Activated CD4-positive, alpha-beta memory T cell treated with anti-CD3 and anti-CD28 coated beads, Interleukin-2, amount 10 ng/mL, durations not matched to agents 7 days and 5 days (primary cell): ENCODE data around the gene ANKRD9. TPM values are rescaled to one million over a fixed set of nuclear protein-coding genes. Genes with fewer than 3 reads are reported as not detected.

Experiments used
- CTCF ChIA-PET: fragments of 350-600 bp; sonication (Branson Sonifier 250); formaldehyde crosslinking; loops from one replicate; lab custom pipeline; 2021; ENCODE audit warnings: antibody characterized with exemption, inconsistent platforms; lab: Charles Lee
- POLR2A ChIA-PET: fragments of 350-600 bp; sonication (Branson Sonifier 250); formaldehyde crosslinking; loops from one replicate; lab custom pipeline; 2021; ENCODE audit warnings: antibody characterized with exemption; lab: Charles Lee
- DNase-seq: peaks from one replicate; pipeline ENCODE4 v3.0.0-alpha.2; 2020
- H3K27ac Mint-ChIP-seq: one replicate; pipeline ENCODE4 v1.8.0; 2021; ENCODE audit warnings: mild to moderate bottlenecking, mixed read lengths
- H3K27me3 Mint-ChIP-seq: one replicate; pipeline ENCODE4 v1.8.0; 2021; ENCODE audit warnings: mixed read lengths
- H3K36me3 Mint-ChIP-seq: one replicate; pipeline ENCODE4 v1.8.0; 2021; ENCODE audit warnings: low read depth, mixed read lengths
- H3K4me1 Mint-ChIP-seq: one replicate; pipeline ENCODE4 v1.8.0; 2021; ENCODE audit warnings: mixed read lengths
- H3K4me3 Mint-ChIP-seq: one replicate; pipeline ENCODE4 v1.8.0; 2021; ENCODE audit warnings: mild to moderate bottlenecking, mixed read lengths
- H3K9me3 Mint-ChIP-seq: one replicate; pipeline ENCODE4 v1.8.0; 2021; ENCODE audit warnings: mixed read lengths
- total RNA-seq, 2 experiments: library from RNA; stranded (reverse); gene quantifications; one replicate each; pipeline ENCODE4 v1.2.3, GENCODE V29; 2021

The ANKRD9 gene
- total RNA-seq, 2 experiments from 2014 or later: 11.2 to 12.3 TPM

GRCh38 chr14:102497998-102498677 is 11.4 kb downstream of the ANKRD9 start:
- no peaks in the 10 kb centered on the region for H3K9me3 Mint-ChIP-seq
- H3K4me3 Mint-ChIP-seq: no peak overlapping the region
- no peak overlapping the region for H3K27ac Mint-ChIP-seq
- H3K4me1 Mint-ChIP-seq: peaks cover 19% of the 10 kb centered on the region
- DNase-seq: no peak
- peaks cover 5% of the 10 kb centered on the region for H3K36me3 Mint-ChIP-seq
- ChIA-PET POLR2A (no interaction called here), CTCF (interaction anchor here (1.4 kb wide), 1 partner anchor 27 kb away, joined by 4 read pairs; no protein-coding TSS in a partner anchor)
- no peaks in the 10 kb centered on the region for H3K27me3 Mint-ChIP-seq

DNA sequence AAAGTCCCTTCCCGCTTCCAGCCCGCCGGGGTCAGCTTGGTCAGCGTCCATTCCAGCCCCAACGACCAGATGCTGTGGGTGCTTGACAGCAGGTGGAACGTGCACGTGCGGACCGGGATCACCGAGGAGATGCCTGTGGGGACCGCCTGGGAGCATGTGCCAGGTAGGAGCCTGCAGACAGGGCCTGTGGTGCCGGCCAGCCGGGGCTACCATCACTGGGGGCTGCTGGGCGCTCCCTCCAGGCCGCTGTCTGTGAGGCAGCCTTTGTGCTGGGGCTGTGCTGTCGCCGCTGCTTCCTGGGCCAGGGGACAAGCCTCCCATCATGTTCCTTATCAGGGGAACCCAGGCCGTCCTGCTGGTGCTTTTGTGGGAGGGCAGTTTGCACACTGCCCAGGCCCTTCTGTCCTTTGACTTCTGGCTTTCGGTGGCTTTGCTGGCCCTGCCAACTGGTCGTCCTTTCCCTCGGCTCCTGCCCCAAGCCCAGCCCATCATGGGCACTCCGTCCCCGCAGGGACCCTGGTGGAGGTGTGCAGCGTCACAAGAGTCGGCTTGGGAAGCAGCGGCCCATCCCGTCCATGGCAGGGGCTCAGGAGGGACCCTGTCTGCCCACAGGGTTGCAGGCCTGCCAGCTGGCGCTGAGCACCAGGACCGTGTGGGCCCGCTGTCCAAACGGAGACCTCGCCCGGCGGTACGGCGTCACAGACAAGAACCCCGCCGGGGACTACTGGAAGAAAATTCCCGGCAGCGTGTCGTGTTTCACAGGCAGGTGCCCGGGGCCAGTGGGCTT is 12.4 kb downstream of the ANKRD9 start:
- DNase-seq: no peak
- Mint-ChIP-seq H3K27ac (peak overlapping the region; percentile 3), H3K27me3 (no peaks in the 10 kb centered on the region), H3K9me3 (no peaks in the 10 kb centered on the region), H3K4me3 (no peak overlapping the region), H3K4me1 (peaks cover 19% of the 10 kb centered on the region), H3K36me3 (peaks cover 5% of the 10 kb centered on the region)
- ChIA-PET CTCF (no interaction called here), POLR2A (no interaction called here)

DNA sequence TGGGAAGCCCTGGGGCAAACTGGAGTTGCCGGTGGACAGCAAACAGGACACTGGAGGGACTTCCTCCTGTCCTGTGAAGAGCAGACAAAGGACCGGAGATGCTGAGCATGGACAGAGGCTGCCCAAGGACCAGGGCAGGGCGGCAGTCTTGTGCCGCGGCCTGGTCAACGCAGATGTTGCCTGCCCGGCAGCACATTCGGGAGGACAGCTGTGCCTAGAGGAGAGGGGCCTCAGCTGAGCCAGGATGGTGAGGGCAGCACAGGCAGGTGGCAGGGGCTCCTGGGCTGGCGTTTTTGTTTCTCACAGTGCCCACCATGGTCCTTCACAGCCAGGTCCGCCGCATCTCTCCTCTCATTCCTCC is 13.3 kb downstream of the ANKRD9 start:
- Mint-ChIP-seq H3K9me3 (no peaks in the 10 kb centered on the region), H3K4me3 (no peak overlapping the region), H3K27me3 (no peaks in the 10 kb centered on the region), H3K36me3 (peaks cover 5% of the 10 kb centered on the region), H3K4me1 (peaks cover 19% of the 10 kb centered on the region), H3K27ac (no peak overlapping the region)
- POLR2A ChIA-PET: no interaction called here
- CTCF ChIA-PET: no interaction called here
- no peak for DNase-seq

GRCh38 chr14:102495491-102496330 is 13.9 kb downstream of the ANKRD9 start:
- DNase-seq: no peak
- no peak overlapping the region for H3K4me3 Mint-ChIP-seq
- H3K9me3 Mint-ChIP-seq: no peaks in the 10 kb centered on the region
- POLR2A ChIA-PET: no interaction called here
- H3K4me1 Mint-ChIP-seq: peaks cover 14% of the 10 kb centered on the region
- H3K27ac Mint-ChIP-seq: no peak overlapping the region
- H3K27me3 Mint-ChIP-seq: no peaks in the 10 kb centered on the region
- CTCF ChIA-PET: no interaction called here
- peaks cover 5% of the 10 kb centered on the region for H3K36me3 Mint-ChIP-seq

GRCh38 chr14:102493585-102493984 is 16.0 kb downstream of the ANKRD9 start:
- Mint-ChIP-seq H3K27me3 (no peaks in the 10 kb centered on the region), H3K4me1 (no peaks in the 10 kb centered on the region), H3K27ac (no peak overlapping the region), H3K9me3 (no peaks in the 10 kb centered on the region), H3K4me3 (no peak overlapping the region), H3K36me3 (peaks cover under 1% of the 10 kb centered on the region)
- DNase-seq: no peak
- ChIA-PET CTCF (no interaction called here), POLR2A (no interaction called here)

DNA sequence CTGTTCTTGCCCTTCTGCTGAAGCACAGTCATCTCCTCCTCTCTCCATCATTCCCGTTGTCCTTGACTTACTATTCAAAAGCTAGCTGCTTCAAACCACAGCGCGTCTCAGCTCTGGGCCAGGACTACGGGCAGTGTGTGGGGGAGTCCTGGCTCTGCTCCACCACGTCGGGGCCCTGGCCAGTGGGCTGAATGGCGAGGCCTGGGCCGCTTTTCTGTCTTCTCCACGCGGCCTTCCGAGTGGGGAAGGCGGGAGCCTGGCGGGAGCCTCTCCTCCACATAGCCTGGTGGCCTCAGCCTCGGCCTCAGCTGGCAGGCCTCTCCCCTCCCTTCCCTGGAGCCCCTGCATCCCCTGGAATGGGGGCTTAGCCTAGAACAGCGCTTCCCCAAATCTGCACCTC is 16.5 kb downstream of the ANKRD9 start:
- no peaks in the 10 kb centered on the region for H3K27me3 Mint-ChIP-seq
- ChIA-PET CTCF (no interaction called here), POLR2A (no interaction called here)
- no peaks in the 10 kb centered on the region for H3K9me3 Mint-ChIP-seq
- H3K36me3 Mint-ChIP-seq: no peaks in the 10 kb centered on the region
- no peak overlapping the region for H3K27ac Mint-ChIP-seq
- DNase-seq: no peak
- no peaks in the 10 kb centered on the region for H3K4me1 Mint-ChIP-seq
- H3K4me3 Mint-ChIP-seq: no peak overlapping the region

GRCh38 chr14:102492531-102492910 is 17.1 kb downstream of the ANKRD9 start:
- Mint-ChIP-seq H3K4me3 (no peak overlapping the region), H3K27ac (no peak overlapping the region), H3K4me1 (no peaks in the 10 kb centered on the region), H3K27me3 (no peaks in the 10 kb centered on the region), H3K9me3 (no peaks in the 10 kb centered on the region), H3K36me3 (no peaks in the 10 kb centered on the region)
- ChIA-PET CTCF (no interaction called here), POLR2A (no interaction called here)
- DNase-seq: no peak

- no peak overlapping the region for H3K4me3 Mint-ChIP-seq
- H3K4me1 Mint-ChIP-seq: no peaks in the 10 kb centered on the region
- no peak for DNase-seq
- CTCF ChIA-PET: no interaction called here
- no peaks in the 10 kb centered on the region for H3K27me3 Mint-ChIP-seq
- no peaks in the 10 kb centered on the region for H3K9me3 Mint-ChIP-seq
- POLR2A ChIA-PET: no interaction called here
- no peaks in the 10 kb centered on the region for H3K36me3 Mint-ChIP-seq
- H3K27ac Mint-ChIP-seq: no peak overlapping the region
Measured at GRCh38 chr14:102491786-102492530, 17.6 kb downstream of the ANKRD9 start.

DNA sequence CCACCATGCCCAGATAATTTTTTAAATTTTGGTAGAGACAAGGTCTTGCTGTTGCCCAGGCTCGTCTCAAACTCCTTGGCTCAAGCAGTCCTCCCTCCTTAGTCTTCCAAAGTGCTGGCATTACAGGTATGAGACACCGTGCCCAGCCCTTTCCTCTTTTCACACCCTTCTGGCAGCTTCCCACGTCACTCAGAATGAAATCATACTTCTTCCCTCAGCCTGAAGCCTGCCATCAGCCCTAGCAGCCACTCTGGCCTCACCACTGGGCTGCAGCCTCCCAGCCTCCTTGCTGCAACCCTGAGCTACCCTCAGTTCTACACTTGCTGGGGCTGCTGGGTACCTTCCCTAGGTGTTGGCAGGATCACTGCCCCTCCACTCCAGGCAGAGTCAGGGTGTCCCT is 18.2 kb downstream of the ANKRD9 start:
- H3K4me1 Mint-ChIP-seq: no peaks in the 10 kb centered on the region
- no peak overlapping the region for H3K27ac Mint-ChIP-seq
- H3K36me3 Mint-ChIP-seq: no peaks in the 10 kb centered on the region
- H3K4me3 Mint-ChIP-seq: no peak overlapping the region
- DNase-seq: no peak
- no peaks in the 10 kb centered on the region for H3K9me3 Mint-ChIP-seq
- CTCF ChIA-PET: interaction anchor here (0.6 kb wide), 1 partner anchor 47 kb away, joined by 4 read pairs; no protein-coding TSS in a partner anchor
- H3K27me3 Mint-ChIP-seq: no peaks in the 10 kb centered on the region
- POLR2A ChIA-PET: no interaction called here

- H3K4me1 Mint-ChIP-seq: no peaks in the 10 kb centered on the region
- CTCF ChIA-PET: no interaction called here
- no peaks in the 10 kb centered on the region for H3K27me3 Mint-ChIP-seq
- H3K36me3 Mint-ChIP-seq: no peaks in the 10 kb centered on the region
- H3K9me3 Mint-ChIP-seq: no peaks in the 10 kb centered on the region
- no peak overlapping the region for H3K27ac Mint-ChIP-seq
- POLR2A ChIA-PET: no interaction called here
- H3K4me3 Mint-ChIP-seq: no peak overlapping the region
- no peak for DNase-seq
Measured at GRCh38 chr14:102490456-102490855, 19.1 kb downstream of the ANKRD9 start.

DNA sequence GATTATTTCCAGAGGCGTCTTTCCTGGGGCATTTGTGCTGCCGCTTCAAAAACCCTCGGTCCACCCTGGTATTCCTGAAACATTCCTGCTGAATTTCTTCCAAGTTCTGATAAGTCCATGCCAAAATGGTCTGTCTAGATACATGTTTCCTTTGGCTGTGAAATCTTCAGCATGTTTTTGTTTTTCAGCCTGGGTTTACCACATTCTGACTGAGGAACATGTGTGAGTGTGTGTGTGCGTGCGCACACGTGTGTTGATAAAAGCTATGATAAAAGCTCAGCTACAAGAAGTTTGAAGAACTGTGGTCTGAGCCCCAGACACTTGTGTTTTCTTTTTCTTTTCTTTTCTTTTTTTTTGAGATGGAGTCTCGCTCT is 22.4 kb downstream of the ANKRD9 start:
- DNase-seq: no peak
- Mint-ChIP-seq H3K9me3 (no peaks in the 10 kb centered on the region), H3K27me3 (no peaks in the 10 kb centered on the region), H3K36me3 (peaks cover 3% of the 10 kb centered on the region), H3K27ac (no peak overlapping the region), H3K4me1 (no peaks in the 10 kb centered on the region), H3K4me3 (no peak overlapping the region)
- ChIA-PET CTCF (no interaction called here), POLR2A (no interaction called here)

DNA sequence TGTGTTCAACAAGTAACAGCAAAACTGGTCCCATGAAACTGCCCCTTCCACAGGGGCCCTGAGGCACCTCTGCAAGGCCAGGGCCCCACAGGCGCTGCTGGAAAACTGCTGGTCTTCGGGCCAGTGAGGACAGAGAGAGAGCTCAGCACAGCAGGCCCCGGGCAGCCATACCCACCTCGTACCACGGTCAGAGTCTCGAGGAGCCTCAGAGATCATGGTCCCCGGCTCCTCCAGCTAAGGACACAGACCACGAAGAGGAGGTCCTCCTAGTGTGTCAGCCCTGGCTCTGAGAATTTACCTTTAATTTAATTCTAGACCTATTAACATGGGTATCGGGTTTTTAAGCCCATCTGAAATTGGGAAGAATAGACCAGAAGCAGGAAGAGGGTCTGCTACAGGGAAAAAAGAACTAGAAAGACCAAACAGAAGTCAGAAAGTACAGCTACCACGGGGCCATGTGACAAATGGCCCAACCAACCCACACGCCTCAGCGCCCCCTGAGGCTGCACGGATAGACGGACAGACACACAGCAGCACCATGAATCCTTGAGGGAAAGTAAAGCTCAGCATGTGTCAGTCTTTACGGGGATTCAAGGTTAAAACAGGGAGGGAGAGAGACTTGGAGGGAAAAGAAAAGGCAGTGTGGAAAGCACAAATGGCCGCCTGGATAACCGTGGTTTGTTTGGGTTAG is 22.9 kb downstream of the ANKRD9 start:
- Mint-ChIP-seq H3K36me3 (peaks cover 4% of the 10 kb centered on the region), H3K27ac (no peak overlapping the region), H3K27me3 (no peaks in the 10 kb centered on the region), H3K4me3 (no peak overlapping the region), H3K9me3 (no peaks in the 10 kb centered on the region), H3K4me1 (no peaks in the 10 kb centered on the region)
- DNase-seq: no peak
- ChIA-PET CTCF (no interaction called here), POLR2A (no interaction called here)
